AG09319 (cell line): ENCODE data around the gene ATP4B.

ENCODE experiments used
- DNase-seq: peaks from one replicate; pipeline ENCODE4 v3.0.0-alpha.2; 2010; ENCODE audit warnings: low read depth; ENCODE audit errors: extremely low read depth
- TF ChIP-seq, protein P1 (sequence below): IDR thresholded peaks from 2 replicates; pipeline ENCODE4 v1.5.1; 2011; ENCODE audit warnings: low read depth, mild to moderate bottlenecking, inconsistent platforms, low read length, moderate library complexity

ATP4B gene

DNA sequence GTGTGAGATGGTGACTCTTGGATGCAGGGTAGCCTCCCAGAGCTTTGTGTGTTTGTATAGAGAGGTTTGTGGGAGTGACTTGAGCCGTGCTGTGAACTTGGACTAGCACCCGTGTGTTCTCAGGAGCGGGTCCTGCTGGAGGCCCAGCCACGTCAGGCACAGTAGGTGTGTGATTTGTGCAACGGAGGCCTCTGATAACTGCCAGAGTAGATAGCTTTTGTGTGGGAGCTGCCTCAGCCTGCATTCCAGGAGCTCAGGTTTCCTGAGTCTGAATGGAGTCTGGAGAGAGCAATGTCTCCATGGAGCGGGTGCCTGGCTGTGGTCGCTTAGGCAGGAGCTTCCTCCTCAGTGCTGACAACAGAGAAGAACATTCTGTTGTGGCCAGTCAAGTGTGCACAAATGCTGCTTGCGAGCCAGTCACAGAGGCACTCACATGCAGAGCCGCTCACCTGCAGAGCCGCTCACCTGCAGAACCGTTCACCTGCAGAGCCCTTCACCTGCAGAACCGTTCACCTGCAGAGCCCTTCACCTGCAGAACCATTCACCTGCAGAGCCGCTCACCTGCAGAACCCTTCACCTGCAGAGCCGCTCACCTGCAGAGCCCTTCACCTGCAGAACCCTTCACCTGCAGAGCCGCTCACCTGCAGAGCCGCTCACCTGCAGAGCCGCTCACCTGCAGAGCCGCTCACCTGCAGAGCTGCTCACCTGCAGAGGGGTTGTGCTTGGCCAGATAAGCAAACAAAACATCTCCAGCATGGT is 40.8 kb downstream of the ATP4B start:
- TF ChIP-seq, protein P1, sequence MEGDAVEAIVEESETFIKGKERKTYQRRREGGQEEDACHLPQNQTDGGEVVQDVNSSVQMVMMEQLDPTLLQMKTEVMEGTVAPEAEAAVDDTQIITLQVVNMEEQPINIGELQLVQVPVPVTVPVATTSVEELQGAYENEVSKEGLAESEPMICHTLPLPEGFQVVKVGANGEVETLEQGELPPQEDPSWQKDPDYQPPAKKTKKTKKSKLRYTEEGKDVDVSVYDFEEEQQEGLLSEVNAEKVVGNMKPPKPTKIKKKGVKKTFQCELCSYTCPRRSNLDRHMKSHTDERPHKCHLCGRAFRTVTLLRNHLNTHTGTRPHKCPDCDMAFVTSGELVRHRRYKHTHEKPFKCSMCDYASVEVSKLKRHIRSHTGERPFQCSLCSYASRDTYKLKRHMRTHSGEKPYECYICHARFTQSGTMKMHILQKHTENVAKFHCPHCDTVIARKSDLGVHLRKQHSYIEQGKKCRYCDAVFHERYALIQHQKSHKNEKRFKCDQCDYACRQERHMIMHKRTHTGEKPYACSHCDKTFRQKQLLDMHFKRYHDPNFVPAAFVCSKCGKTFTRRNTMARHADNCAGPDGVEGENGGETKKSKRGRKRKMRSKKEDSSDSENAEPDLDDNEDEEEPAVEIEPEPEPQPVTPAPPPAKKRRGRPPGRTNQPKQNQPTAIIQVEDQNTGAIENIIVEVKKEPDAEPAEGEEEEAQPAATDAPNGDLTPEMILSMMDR, result no peak
- no peak for DNase-seq

DNA sequence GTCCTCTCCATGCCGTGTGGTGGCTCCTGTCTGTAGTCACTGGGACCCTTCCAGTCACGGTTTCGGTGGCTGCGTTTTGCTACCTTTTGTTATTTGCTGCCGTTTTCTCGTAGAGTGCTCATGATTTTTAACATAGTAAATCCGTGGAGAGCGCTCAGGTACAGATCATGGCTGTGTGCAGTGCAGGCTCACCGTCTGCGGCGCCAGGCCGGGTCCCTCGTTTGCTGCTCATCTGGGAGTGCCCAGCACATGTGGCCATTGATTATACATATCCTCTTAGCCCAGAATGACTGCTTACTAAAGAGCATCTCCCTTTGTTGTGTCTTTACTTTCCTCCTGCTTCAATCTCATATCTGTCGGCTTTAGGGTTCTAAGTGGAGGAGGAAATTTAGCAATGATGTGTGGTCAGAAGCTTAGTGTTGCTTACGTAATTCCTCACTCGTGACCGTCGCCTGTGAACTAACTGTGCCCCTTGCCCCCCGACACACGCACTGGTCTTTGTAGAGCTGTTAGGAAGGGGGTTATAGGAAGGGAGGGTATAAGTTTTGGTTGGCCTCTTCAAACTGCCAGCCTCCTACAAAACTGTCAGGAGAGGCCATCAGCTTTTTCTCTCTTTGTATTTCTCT is 41.6 kb downstream of the ATP4B start:
- TF ChIP-seq, protein P1, result no peak
- DNase-seq, result no peak

DNA sequence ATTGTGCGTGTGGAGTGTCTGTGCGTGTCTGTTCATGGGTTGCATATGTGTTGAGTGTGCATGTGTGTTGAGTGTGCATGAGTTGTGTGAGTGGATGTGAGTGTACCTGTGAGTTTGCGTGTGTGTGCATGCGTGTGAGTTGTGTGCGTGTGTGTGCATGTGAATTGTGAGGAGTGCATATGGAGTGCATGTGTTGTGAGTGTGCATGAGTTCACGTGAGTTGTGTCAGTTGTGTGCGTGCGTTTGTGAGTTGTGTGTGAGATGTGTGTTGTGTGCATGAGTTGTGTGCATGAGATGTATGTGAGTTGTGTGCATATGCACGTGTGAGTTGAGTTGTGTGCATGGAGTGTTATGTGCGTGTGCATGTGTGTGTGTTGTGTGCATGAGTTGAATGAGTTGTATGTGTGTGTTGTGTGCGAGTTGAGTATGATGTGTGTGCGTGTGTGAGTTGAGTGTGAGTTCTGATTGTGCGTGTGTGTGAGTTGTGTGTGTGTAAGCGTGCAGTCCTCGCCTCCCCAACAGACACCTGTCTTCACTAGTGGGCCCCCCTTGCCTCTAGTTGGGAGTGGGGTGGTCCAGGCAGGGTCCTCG is 44.1 kb downstream of the ATP4B start:
- DNase-seq, result no peak
- TF ChIP-seq, protein P1, result no peak

DNA sequence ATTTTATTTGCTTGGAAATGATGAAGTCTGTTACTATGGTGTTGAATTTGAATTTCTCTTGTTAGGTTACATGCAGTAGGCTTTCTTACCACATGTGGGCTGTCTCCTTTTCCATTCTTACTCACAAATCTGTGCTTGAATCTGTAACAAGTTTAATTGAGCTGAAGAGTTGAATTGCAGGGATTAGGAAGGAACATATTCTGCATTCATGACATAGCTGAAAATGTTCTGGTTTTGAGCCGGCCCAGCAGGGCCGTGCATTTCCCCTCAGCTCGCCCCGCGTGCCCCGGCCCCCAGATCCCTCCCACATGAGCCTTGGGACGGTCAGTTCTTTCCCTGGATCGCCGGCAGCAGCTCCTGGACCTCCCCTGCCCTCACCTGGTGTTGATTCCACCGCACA is 45.4 kb downstream of the ATP4B start:
- TF ChIP-seq, protein P1, result no peak

DNA sequence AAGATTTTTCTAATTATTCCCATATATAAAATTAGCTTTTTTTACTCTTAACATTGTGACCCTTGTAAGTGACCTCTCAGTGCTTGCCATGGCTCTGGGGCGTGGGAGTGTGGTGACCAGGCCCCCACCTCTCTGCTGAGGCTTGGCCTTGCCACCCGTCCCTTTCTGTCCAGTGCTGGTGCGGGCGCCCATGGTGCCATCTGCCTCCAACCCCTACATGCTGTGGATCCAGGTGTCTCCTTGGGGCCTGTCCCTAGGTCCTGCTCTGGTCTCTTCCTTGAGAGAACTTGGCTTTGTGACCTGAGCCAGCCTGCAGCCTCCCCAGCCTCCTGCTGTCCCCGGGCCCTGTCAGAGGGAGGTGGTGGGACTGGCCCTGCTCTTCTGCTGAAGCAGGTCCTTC is 46.0 kb downstream of the ATP4B start:
- TF ChIP-seq, protein P1, result no peak
- DNase-seq, result no peak

More for the DNA sequence above, 45.4 kb downstream of the ATP4B start:
- DNase-seq, result no peak

DNA sequence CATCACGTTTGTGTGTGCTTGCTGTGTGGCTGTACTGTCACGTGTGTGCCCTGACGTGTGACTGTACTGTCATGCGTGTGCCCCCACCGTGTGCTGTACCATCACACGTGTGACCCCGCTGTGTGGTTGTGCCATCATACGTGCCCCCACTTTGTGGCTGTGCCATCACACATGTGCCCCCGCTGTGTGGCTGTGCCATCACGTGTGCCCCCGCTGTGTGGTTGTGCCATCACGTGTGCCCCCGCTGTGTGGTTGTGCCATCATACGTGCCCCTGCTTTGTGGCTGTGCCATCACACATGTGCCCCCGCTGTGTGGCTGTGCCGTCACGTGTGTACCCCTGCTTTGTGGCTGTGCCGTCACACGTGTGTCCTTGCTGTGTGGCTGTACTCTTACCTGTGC is 47.7 kb downstream of the ATP4B start:
- TF ChIP-seq, protein P1, result no peak
- no peak for DNase-seq

DNA sequence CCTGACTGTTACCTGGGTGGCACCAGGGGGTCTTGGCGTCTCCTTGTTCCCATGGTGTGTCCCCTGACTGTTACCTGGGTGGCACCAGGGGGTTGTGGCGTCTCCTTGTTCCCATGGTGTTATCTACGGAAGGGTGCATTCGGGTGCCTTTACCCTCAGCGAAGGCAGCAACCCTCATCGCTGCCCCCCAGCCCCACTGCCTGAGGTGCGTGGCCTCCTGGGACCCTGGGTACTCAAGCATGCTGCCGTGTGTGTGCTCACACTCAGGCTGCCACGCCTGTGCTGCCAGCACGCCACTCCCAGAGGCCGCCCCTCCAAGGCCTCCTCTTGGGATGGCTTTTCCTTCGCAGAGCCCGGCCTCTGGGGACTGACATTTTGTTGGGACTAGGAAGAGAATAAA is 48.4 kb downstream of the ATP4B start:
- TF ChIP-seq, protein P1, result no peak
- no peak for DNase-seq
